Posterior vena cava (tissue), 2 donors: Measurements from ENCODE around the gene CELSR1. TPM values are rescaled to one million over a fixed set of nuclear protein-coding genes. Genes with fewer than 3 reads are reported as not detected.
"Not testable (repeated sequence)": the region's sequence is repeated elsewhere in the genome, so short reads cannot be mapped to it uniquely, and the experiment has no call there.

Experiments used
- DNase-seq: peaks from one replicate; pipeline ENCODE4 v3.0.0-alpha.2; 2020; ENCODE audit warnings: low spot score
- intact Hi-C, 2 donors: fragments of 100-400 bp; cut with DNase I; formaldehyde crosslinking; loops; one replicate each; pipeline versions ENCODE4 v1.14.1 to v1.14.2; 2022 to 2023
- total RNA-seq, 2 donors: library from RNA; stranded (reverse); fragmentation: NEBNext Ultra II Directional; extraction: Animal tissue kit (Norgen Biotek cat#: 25700); gene quantifications; one replicate each; pipeline ENCODE4 v1.2.1, GENCODE V29; 2021
- donor health status: DM: yes; HTN: yes; CAD: no.
- donor health status: DM: yes; HTN: yes; CAD: no.

Gene CELSR1
- total RNA-seq, 2 donors from 2014 or later = 2.6 to 2.8 TPM

DNA sequence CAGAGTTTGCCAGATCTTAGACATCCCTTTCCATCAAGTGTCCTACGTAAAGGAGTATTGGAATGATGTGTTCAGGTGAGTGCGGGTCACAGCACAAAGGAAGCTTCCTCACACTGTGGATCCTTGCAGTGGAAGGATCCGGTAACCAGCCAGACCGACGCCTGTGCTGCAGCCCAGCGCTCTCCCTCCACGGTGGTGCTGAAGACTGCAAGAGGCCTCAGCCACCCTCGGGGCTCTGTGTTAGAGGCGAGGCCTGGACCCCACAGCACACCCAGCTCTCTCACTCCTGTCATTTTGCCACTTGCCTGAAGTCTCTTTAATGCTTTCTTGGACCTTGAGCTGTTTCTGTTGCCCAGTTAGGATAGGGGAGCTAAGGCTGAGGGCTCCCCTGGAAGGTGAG is 199.6 kb downstream of the CELSR1 start:
- intact Hi-C loops = no loop called here
- no peak for DNase-seq

GRCh38 chr22:46336119-46337078 is 201.0 kb downstream of the CELSR1 start:
- peak; percentile 81 for DNase-seq
- intact Hi-C loops = no loop called here

- peak; percentile 96 for DNase-seq
- intact Hi-C loops = no loop called here
Measured at GRCh38 chr22:46335201-46336118, 202.0 kb downstream of the CELSR1 start, which contains the start of gene TRMU. Gene TRMU (plus strand): TSS chr22:46335714. CDS start chr22:46335765, 51 bp downstream.

DNA sequence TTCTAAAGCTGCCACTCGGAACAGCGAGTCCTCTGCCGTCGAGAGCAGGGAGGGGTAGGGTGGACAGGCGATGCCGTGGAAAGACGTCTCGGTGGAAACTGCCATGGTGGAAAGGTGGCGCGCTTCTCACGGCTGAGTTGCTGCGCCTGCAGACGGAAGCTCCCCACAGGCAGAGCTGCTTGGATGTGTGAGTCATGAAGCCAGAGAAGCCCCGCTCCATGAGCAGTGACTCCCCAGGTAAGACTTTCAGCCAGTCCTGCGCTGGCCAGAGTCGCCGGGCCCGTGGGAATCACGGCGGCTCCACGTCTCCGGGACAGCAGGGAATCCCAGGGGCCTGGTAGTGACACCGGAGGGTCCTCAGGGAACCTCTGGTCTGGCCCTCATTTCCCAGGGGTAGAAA is 205.9 kb downstream of the CELSR1 start:
- intact Hi-C loops = no loop called here
- peak; percentile 62 for DNase-seq

DNA sequence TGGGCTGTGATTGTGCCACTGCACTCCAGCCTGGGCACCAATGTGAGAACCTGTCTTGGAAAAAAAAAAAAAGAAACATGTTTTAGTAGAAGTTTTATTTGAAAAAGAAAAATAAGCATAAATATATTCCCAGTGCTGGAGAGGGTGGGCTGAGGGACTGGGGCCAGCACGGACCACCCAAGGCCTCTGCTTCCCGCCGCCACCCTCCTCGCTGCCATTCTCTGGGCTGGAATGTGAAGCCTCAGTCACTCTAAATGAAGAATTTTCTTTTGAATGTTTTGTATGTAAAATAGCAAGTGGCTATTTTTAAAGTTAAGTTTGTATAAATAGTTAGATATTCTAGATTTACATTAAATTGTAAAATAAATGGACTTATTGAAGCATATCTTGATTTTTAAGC is 207.0 kb downstream of the CELSR1 start:
- peak; percentile 18 for DNase-seq
- intact Hi-C loops = no loop called here

GRCh38 chr22:46329616-46330015 is 207.8 kb downstream of the CELSR1 start:
- intact Hi-C loops = no loop called here
- peak; percentile 61 for DNase-seq

- intact Hi-C loops = no loop called here
- DNase-seq = peak; percentile 70
Measured at GRCh38 chr22:46328797-46329196, 208.6 kb downstream of the CELSR1 start.

GRCh38 chr22:46327691-46328465 is 209.5 kb downstream of the CELSR1 start:
- DNase-seq = no peak
- intact Hi-C loops = no loop called here

DNA sequence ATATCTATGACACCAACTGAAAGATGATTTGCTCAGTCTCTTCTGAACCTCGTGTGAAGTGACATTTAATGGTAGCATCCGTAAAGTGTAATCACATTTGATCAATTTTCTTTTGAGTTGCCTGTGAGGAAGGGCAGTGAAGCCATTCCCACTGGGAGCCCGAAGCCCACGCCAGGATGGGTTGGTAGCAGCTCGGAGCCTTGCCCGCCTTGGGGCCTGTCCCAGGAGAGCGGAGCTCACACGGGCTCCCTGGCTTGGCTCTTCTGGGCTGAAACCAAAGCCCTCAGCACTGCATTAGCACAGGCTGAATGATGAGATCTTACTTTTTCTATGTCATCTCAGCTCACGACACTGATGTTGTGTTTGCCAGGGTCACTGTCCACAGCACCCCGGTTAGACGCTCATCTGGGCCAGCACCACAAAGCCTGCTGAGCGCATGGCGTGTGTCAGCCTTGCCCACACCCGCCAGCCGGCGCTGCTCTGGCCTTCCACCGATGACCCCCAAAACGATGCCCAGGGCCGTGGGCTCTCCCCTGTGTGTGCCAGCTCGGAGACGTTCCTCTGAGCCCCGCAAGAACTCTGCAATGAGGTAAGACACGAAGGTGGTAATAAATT is 211.2 kb downstream of the CELSR1 start:
- peak; percentile 57 for DNase-seq
- intact Hi-C loops = no loop called here

- intact Hi-C loops = no loop called here
- DNase-seq = no peak
Measured at GRCh38 chr22:46323162-46323561, 214.3 kb downstream of the CELSR1 start.

DNA sequence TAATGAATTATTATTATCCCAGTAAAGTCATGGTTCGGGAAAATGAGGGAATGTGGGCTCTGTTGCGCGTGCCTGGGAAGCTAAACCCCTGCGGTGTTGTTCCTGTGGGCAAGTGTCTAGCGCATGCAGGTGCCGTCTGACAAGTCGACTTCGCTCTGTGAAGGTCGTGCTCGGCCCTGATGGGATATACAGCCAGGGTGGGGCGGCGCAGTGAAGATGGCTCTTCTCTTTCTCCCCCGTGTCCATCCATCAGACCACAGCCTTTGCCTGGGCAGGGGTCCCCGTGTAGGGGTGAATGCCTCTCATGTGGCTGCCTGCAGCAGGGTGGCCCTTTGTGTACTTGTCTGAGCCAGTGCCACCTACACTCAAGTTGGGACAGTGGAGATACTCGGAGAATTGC is 214.7 kb downstream of the CELSR1 start:
- intact Hi-C loops = no loop called here

GRCh38 chr22:46320716-46321386 is 216.6 kb downstream of the CELSR1 start:
- intact Hi-C loops = no loop called here
- no peak for DNase-seq

More for the DNA sequence above, 214.7 kb downstream of the CELSR1 start:
- no peak for DNase-seq

- intact Hi-C loops = no loop called here
Measured at GRCh38 chr22:46320166-46320710, 217.2 kb downstream of the CELSR1 start.

GRCh38 chr22:46319319-46319718 is 218.1 kb downstream of the CELSR1 start:
- DNase-seq = no peak
- intact Hi-C loops = no loop called here

More at GRCh38 chr22:46320166-46320710, 217.2 kb downstream of the CELSR1 start:
- DNase-seq = no peak

DNA sequence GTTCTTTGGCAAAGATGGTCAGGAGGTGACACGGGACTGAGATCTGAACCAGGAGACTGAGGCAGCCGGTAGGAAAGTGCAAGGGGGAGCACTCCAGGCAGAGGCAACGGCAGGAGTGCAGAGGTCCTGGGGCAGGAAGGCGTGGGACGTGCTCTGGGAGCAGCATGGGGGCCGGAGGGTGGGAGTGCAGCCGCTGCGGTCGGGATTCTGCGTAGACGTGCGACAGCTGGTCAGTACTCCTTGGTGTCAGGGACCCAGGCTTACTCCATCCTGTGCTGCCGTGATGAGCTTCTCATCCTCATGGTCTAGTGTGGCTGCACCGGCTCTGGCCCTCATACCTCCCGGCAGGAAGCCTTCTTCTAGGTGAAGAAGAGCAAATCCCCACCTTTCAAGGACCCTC is 218.8 kb downstream of the CELSR1 start:
- intact Hi-C loops = no loop called here

DNA sequence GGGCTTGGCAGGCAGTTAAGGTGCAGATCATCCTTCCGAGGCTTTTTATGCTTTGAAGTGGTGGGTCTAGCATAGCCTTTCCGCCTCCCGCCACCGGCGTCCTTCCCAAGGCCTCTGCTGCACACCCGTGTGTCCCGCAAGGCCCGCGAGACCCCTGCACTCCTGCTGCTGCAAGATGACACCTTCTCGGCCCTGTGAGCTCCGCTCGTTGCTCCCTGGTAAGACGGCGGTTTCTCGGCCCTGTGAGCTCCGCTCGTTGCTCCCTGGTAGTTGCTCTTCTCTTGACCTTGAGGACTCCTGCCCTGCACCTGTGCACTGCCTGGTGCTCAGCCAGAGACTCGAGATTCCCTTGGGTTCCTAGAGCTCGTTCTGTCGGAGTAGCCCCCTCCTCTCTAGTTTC is 219.8 kb downstream of the CELSR1 start:
- no peak for DNase-seq
- intact Hi-C loops = no loop called here

More for the DNA sequence above, 218.8 kb downstream of the CELSR1 start:
- DNase-seq = no peak

DNA sequence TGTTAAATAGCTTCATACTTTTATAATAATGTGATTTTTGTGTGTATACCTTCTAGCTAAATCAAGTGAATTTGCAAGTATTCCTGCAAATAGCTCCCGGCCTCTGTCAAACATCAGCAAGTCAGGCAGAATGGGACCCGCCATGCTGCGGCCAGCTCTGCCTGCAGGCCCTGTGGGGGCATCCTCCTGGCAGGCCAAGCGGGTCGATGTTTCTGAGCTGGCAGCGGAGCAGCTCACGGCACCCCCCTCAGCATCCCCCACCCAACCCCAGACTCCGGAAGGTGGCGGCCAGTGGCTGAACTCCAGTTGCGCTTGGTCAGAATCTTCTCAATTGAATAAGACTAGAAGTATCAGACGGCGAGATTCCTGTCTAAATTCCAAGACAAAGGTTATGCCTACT is 221.4 kb downstream of the CELSR1 start:
- intact Hi-C loops = no loop called here
- no peak for DNase-seq

DNA sequence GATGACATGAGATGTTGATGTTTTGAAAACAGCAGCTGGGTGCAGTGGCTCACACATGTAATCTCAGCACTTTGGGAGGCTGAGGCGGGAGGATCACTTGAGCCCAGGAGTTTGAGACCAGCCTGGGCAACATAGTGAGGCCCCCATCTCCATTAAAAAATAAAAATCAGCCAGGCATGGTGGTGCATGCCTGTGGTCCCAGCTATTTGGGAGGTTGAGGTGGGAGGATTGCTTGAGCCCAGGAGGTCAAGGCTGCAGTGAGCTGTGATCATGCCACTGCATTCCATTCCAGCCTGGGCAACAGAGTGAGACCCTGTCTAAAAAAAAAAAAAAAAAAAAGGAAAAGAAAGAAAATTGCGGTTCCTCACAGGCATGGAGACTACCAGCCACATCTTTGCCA is 224.6 kb downstream of the CELSR1 start:
- intact Hi-C loops = loop anchor here (5.0 kb wide), 4 partner anchors 186 to 321 kb away; no protein-coding TSS in a partner anchor
- DNase-seq = not testable (repeated sequence)
